Measurements from ENCODE around the gene GIMD1. TPM values are rescaled to one million over a fixed set of nuclear protein-coding genes. Genes with fewer than 3 reads are reported as not detected.

GIMD1 gene
- total and polyA plus RNA-seq, 2 experiments from 2014 or later, result not detected

DNA sequence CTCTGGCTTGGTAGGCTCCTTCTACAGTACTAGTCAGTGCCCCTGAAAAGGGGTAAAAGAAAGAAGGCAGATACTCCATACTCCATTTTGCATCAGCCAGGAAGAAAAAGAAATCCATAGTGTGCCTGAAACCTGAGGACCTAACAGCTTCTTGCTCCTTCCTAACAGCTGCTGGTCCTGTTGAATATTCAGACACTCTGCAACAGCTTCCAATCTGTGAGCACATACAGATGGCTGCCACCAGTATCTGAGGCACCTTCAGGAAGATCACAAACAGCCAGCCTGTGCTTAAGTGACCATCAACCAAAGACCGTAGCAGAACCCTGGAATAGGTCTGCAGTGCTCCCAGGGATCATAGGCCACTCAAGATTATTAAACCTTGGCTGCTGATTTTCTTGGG, 4.3 kb downstream of the GIMD1 start:
- H2AFZ ChIP-seq, result peak overlapping the region; percentile 90; the same call in 1 of the 2 replicates
- DNase-seq (ENCODE audit: low spot score) (peak; percentile 5), ATAC-seq (peak; percentile 46; the same call in 2 of the 3 replicates)
- Mint-ChIP-seq H3K36me3 (ENCODE audit: low read depth) (no peaks in the 10 kb centered on the region), H3K27me3 (ENCODE audit: insufficient read depth, low read depth, poor library complexity) (no peaks in the 10 kb centered on the region), H3K27ac (peak overlapping the region; percentile 52), H3K9me3 (no peaks in the 10 kb centered on the region), H3K4me3 (no peak overlapping the region), H3K4me1 (peaks cover 13% of the 10 kb centered on the region)
- TF ChIP-seq ZNF114 (CRISPR knock-in tag; IDR thresholded peaks at IDR 0.05) (no peak), JUNB (IDR thresholded peaks at IDR 0.05; ENCODE audit: unreplicated experiment) (no peak), ZNF462 (CRISPR knock-in tag; IDR thresholded peaks at IDR 0.05) (no peak), REST (IDR thresholded peaks at IDR 0.05; ENCODE audit: unreplicated experiment) (no peak), NANOG (IDR thresholded peaks at IDR 0.05; ENCODE audit: borderline replicate concordance) (no peak), EZH2 (IDR thresholded peaks at IDR 0.05; ENCODE audit: low read depth, unreplicated experiment) (no peak), STAT1 (IDR thresholded peaks at IDR 0.05; ENCODE audit: unreplicated experiment) (no peak), EZH2phosphoT487 (IDR thresholded peaks at IDR 0.05; ENCODE audit: unreplicated experiment) (no peak), CREB1 (CRISPR knock-in tag; IDR thresholded peaks at IDR 0.05; ENCODE audit: low read depth) (no peak), ZNF331 (CRISPR knock-in tag; IDR thresholded peaks at IDR 0.05; ENCODE audit: low read depth) (no peak), POLR2AphosphoS5 (IDR thresholded peaks at IDR 0.05; ENCODE audit: low read depth) (no peak), ETS1 (IDR thresholded peaks at IDR 0.05) (no peak)
- TF ChIP-seq, protein P1, sequence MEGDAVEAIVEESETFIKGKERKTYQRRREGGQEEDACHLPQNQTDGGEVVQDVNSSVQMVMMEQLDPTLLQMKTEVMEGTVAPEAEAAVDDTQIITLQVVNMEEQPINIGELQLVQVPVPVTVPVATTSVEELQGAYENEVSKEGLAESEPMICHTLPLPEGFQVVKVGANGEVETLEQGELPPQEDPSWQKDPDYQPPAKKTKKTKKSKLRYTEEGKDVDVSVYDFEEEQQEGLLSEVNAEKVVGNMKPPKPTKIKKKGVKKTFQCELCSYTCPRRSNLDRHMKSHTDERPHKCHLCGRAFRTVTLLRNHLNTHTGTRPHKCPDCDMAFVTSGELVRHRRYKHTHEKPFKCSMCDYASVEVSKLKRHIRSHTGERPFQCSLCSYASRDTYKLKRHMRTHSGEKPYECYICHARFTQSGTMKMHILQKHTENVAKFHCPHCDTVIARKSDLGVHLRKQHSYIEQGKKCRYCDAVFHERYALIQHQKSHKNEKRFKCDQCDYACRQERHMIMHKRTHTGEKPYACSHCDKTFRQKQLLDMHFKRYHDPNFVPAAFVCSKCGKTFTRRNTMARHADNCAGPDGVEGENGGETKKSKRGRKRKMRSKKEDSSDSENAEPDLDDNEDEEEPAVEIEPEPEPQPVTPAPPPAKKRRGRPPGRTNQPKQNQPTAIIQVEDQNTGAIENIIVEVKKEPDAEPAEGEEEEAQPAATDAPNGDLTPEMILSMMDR (conservative IDR thresholded peaks at IDR 0.05; ENCODE audit: low read depth in 2 of 2), result no peak
- H3K36me3 ChIP-seq (ENCODE audit: insufficient read depth), result no peaks in the 10 kb centered on the region
- H3K4me1 ChIP-seq (ENCODE audit: insufficient read depth), result no peaks in the 10 kb centered on the region
- H3K4me2 ChIP-seq, result no peak overlapping the region
- H3K27ac ChIP-seq (ENCODE audit: low read depth), result no peak overlapping the region
- no peaks in the 10 kb centered on the region for H3K27me3 ChIP-seq (ENCODE audit: insufficient read depth)
- no peaks in the 10 kb centered on the region for H3K9me2 ChIP-seq (ENCODE audit: insufficient read depth)
- no peaks in the 10 kb centered on the region for H4K20me1 ChIP-seq (replicated peaks; ENCODE audit: insufficient read depth)
- H3K4me3 ChIP-seq, result no peak overlapping the region
- H3F3A ChIP-seq (replicated peaks; ENCODE audit: low read depth), result no peaks in the 10 kb centered on the region
- no peaks in the 10 kb centered on the region for H3K79me2 ChIP-seq (replicated peaks; ENCODE audit: insufficient read depth)

Data from GM23338 (cell line).